LNCAP (cell line): ENCODE results near the gene RABGGTB.

Source experiments
- TF ChIP-seq, protein P1 (sequence below): fragments of 450-650 bp; IDR thresholded peaks from 2 replicates; pipeline ENCODE4 v1.5.1; 2017; ENCODE audit warnings: mild to moderate bottlenecking

Gene RABGGTB

GRCh38 chr1:75771978-75772377, 14.1 kb upstream of the RABGGTB start:
- TF ChIP-seq, protein P1, sequence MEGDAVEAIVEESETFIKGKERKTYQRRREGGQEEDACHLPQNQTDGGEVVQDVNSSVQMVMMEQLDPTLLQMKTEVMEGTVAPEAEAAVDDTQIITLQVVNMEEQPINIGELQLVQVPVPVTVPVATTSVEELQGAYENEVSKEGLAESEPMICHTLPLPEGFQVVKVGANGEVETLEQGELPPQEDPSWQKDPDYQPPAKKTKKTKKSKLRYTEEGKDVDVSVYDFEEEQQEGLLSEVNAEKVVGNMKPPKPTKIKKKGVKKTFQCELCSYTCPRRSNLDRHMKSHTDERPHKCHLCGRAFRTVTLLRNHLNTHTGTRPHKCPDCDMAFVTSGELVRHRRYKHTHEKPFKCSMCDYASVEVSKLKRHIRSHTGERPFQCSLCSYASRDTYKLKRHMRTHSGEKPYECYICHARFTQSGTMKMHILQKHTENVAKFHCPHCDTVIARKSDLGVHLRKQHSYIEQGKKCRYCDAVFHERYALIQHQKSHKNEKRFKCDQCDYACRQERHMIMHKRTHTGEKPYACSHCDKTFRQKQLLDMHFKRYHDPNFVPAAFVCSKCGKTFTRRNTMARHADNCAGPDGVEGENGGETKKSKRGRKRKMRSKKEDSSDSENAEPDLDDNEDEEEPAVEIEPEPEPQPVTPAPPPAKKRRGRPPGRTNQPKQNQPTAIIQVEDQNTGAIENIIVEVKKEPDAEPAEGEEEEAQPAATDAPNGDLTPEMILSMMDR, result no peak

DNA sequence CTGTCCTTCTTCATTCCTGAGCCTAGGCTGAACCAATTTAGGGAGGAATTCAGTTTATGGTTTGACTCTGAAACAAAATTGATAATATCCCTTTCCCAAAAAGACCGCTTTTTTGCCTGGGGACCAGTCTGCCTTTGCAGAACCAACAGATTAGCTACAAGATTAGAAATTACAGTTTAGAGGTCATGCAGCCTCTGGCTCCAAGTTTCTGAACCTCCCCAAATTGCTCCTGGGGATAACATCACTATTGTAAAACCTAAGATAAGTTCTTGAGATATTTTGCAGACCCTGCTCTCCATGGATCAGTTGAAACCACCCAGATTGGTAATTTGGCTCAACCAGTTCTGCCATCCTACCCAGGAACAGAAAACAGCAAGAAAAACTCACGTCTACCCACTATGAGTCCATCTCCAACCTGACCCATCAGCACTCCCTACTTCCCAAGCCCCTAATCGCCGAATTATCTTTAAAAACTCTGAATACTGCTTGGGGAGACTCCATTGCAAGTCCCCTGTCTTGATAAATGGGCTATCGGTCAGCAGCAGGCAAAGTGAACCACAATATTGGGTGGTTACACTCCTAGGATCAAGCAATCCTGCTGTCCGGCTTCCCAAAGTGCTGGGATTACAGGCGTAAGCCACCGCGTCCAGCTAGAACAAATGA, 605 bp upstream of the RABGGTB start:
- TF ChIP-seq, protein P1, result no peak

DNA sequence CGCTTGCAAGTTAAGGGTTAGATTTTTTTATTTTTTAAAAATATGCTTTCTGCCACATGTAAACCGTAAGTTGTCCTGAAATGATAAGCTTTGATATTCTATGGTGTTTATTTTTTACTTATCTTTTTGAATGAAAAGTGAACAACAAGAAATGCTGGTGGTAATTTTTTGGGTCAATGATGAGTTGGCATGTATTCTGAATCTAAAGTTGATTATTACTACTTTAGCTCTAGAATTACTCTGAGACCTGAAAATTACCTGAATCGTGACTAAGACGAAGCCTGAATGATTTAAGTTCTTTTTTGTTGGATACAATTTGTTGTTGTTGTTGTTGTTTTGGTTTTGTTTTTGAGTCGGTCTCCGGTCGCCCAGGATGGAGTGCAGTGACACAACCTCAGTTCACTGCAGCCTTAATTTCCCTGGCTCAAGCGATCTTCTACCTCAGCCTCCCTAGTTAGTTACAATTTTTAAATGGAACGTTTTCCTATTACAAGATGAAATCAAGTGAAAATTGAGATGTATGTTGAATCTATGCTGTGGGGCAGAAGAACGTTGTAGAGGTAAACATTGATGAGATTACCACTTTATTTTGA, 941 bp downstream of the RABGGTB start:
- TF ChIP-seq, protein P1, result no peak

DNA sequence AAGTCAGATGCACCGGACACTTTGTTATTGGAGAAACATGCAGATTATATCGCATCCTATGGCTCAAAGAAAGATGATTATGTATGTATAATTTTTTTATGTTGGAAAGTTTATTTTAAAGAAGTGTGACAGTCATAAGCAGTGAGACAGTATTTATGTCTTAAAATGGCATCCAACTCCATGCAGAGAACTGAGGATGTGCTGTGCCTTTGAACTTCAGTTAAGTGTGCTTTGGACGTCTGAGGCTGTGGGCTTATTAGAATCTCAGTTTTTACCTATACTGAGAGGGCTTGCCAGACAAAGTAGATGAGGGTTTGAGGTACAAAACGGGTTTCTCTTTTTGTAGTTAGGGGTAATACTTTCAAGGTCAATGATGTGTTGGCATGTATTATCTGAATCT, 1.5 kb downstream of the RABGGTB start:
- TF ChIP-seq, protein P1, result no peak

DNA sequence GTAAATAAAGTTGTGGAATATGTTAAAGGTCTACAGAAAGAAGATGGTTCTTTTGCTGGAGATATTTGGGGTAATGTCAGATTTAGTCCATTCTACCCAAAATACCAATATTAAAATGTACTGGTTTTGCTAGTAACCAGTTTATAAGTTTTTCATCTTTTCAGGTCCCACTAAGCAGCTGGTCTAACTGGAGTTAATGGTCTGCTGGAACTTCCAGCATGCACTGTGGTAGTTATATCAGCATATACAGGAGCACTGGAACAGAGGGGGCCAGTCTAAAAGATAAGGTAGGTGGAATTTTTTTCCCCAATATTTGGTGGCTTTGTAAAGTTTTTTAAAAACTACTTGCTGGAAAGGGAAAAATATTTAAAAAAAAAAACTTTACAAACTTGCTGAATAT, 3.9 kb downstream of the RABGGTB start:
- TF ChIP-seq, protein P1, result no peak

DNA sequence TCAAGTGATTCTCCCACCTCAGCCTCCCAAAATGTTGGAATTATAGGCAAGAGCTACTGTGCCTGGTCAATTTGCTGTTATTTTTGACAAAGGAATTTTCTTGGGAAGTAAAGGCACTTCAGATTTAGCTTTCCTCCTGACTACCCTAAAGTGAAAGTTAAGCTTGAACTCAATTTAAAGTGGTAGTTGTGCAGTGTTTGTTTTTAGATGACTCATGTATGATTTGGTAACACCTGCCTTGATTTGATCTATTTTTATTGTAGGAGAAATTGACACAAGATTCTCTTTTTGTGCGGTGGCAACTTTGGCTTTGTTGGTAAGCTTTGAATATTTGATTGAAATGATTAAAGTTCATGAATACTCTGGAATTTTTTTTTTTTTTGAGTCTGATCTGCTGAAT, 5.0 kb downstream of the RABGGTB start:
- TF ChIP-seq, protein P1, result no peak

DNA sequence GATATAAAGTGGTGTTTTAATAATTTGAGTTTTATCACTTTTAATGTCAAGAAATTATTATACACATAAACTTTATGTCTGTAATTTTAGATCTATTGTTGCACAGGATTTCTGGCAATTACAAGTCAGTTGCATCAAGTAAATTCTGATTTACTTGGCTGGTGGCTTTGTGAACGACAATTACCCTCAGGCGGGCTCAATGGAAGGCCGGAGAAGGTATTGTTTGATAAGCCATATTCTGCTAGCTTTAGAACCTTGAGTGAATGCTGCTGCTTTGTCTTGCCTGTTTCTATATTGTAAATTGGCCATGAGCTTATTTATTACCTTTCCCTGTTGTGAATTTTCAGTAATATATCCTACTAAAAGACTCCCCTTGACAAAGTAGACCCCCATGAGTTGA, 6.0 kb downstream of the RABGGTB start:
- TF ChIP-seq, protein P1, result no peak
